HG03064 (cell line): ENCODE results near the gene HIVEP2.
"Not testable (repeated sequence)": the region's sequence is repeated elsewhere in the genome, so short reads cannot be mapped to it uniquely, and the experiment has no call there.

Experiments used
- ATAC-seq: cut with Tn5 transposase; IDR thresholded peaks from one replicate; pipeline ENCODE4 v1.9.1; 2021; ENCODE audit warnings: low read depth; ENCODE audit not compliant: unreplicated experiment

Gene HIVEP2, protein sequence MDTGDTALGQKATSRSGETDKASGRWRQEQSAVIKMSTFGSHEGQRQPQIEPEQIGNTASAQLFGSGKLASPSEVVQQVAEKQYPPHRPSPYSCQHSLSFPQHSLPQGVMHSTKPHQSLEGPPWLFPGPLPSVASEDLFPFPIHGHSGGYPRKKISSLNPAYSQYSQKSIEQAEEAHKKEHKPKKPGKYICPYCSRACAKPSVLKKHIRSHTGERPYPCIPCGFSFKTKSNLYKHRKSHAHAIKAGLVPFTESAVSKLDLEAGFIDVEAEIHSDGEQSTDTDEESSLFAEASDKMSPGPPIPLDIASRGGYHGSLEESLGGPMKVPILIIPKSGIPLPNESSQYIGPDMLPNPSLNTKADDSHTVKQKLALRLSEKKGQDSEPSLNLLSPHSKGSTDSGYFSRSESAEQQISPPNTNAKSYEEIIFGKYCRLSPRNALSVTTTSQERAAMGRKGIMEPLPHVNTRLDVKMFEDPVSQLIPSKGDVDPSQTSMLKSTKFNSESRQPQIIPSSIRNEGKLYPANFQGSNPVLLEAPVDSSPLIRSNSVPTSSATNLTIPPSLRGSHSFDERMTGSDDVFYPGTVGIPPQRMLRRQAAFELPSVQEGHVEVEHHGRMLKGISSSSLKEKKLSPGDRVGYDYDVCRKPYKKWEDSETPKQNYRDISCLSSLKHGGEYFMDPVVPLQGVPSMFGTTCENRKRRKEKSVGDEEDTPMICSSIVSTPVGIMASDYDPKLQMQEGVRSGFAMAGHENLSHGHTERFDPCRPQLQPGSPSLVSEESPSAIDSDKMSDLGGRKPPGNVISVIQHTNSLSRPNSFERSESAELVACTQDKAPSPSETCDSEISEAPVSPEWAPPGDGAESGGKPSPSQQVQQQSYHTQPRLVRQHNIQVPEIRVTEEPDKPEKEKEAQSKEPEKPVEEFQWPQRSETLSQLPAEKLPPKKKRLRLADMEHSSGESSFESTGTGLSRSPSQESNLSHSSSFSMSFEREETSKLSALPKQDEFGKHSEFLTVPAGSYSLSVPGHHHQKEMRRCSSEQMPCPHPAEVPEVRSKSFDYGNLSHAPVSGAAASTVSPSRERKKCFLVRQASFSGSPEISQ (N-terminal part only)

DNA sequence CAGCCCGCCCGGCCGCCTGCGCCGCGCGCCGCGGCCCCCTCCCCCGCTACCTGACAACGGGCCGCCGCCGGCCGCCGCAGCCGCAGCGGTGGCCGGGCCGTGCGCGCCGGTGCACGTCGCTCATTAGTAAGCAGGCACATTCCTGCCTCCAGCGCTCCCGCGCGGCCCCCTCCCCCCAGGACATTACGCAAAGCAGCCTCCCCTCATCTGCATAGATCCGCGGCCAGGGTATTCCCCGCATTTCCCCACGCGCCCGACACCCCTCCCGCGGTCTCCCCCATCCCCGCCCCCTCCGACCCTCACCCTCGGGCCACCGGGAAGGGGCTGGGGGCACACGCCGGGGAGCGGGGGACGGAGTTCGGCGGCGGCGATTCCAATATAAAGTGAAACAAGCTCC is at the start of gene HIVEP2:
Gene HIVEP2, minus strand, starts transcription at position 128 of the 397 bp plus-strand sequence. CDS start 170,438 bp downstream, outside the sequence.
- peak; percentile 22 for ATAC-seq

DNA sequence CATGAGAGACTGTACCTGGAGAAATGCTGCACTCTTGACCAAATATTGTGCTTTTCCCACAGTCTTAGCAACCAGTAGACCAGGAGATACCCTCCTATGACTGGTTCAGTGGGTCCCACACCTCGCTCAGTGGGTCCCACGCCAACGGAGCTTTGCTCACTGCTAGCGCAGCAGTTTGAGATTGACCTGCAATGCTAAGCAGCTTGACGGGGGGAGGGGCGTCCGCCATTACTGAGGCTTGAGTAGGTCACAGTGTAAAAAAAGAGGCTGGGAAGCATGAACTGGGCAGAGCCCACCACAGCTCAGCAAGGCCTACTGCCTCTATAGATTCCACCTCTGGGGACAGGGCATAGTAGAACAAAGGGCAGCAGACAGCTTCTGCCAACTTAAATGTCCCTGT is 49.0 kb upstream of the HIVEP2 start:
- ATAC-seq: no peak

DNA sequence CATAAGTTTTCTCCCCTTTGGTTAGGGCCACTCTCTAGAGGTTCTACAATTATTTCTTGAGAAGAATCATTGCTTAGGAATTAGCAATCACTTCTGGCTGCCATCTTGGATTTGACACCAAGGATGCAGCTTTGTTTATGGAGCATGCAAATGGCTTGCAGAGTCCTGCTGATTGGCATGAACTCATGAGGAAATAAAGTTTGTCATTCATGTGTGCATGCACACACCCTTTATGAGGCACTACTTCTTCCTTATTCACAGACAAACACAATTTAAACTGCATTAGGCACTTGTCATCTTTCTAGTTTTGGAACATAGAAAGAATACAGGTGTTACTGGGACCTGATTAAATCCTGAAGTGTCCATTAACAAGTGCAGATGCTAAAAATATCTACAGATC is 42.5 kb upstream of the HIVEP2 start:
- no peak for ATAC-seq

DNA sequence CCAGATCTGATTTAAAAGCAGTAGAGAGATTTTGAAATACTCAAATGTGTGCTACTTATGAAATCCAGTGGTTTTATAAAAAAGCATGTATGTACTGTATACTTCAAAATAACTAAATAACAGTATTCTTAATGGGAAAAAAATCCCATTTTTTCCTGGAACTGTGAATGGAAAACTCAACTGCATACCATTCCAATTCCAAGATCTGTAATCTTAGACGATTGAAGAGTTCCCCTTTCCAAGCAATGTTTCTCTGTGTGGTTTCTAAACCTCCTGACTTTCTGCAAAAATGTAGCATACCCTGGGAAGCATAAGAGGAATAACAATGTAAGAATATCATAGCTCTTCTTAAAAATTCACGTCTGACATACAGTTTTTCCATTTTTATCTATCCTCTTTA is 40.3 kb upstream of the HIVEP2 start:
- ATAC-seq: no peak

DNA sequence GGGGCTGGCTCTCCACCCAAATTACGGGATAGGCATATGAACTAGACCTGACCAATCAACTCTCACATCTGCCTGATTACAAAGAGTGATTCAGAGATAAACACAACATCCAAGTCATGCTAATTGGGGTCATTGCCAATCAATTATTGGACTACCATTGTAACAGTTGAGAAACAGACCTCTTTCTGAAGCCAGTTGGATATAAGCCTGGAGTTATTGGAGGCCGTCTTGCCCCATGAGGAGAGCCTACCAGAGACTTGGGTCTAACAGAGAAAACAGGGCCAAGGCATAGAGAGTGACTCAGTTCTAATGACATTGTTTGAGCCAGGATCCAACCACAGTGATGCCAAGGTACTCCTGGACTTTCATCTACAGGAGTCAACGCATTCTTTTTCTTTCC is 39.4 kb upstream of the HIVEP2 start:
- no peak for ATAC-seq

DNA sequence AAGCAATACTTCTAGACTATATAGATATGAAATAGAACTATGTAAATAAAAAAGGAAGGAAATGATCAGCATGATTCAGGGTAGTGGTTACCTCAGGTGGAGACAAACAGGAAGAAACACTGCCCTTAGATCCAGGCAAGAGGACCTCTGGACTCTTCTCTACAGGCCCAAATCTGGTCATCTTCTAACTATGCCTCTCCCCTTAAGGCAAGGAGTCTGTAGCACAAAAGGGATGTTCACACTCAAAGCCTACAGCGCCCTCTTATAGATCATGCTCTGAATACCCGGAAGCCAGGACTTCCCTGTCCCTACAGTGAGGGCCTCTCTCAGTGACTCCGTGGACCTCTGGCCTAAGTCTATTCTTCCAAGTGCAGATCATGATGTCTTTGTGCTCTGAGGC is 30.4 kb upstream of the HIVEP2 start:
- ATAC-seq: no peak

DNA sequence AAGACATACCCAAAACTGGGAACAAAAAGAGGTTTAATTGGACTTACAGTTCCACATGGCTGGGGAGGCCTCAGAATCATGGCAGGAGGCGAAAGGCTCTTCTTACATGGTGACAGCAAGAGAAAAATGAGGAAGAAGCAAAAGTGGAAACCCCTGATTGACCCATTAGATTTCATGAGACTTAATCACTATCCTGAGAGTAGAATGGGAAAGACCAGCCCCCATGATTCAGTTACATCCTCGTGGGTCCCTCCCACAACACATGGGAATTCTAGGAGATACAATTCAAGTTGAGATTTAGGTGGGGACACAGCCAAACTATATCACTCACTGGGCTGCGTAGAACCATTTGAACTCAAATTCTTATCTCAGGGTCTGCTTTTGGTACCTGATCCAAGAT is 26.0 kb upstream of the HIVEP2 start:
- not testable (repeated sequence) for ATAC-seq

DNA sequence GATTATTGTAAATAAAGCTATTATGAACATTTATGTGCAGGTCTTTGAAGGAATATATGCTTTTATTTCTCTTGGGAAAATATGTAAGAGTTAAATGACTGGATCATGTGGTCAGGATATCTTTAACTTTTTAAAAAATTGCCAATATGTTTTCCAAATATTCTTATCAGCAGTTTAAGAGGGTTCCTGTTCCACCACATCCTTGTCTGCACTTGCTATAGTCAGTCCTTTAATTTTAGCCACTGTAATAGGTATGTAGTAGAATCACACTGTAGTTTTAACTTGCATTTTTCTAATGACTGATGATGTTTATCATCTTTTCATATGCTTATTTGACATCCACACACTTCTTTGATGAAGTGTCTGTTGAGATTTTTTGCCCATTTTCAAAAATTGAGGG is 23.6 kb upstream of the HIVEP2 start:
- no peak for ATAC-seq

DNA sequence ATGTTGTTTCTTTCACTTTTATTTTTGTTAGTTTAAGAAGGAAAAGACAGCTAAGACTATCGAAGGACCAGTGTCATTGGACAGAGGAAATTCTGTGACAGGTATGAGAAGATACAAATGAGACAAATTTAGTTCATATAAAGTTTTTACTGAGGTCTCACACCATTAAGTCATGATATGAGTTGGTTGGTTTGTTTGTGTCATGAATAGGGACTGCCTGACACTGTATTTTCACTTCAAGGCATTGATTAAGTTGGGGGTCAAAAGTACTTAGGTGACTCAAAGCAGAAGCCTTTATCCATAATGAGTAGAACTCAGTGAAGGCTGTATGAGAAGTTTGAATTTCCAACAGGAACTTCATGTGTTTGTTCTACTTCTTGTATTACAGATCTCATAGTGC is 21.3 kb upstream of the HIVEP2 start:
- no peak for ATAC-seq

DNA sequence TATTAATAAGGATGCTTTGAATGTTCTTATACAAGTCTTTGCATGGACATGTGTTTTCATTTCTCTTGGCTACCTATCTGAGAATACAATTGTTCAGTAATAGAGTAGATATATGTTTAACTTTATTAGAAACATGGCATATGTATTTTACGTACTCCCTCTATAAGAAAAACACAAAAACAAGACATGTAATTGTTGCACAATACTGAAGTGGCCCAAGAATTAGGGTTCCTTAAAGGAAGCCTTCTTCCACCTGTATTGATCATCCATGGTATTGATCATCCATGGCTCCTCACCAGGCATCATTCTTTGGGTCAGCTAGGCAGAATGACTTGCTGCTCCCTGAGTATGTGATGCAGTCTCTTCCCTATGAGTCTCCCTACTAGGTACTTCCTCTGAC is 20.2 kb upstream of the HIVEP2 start:
- ATAC-seq: no peak

DNA sequence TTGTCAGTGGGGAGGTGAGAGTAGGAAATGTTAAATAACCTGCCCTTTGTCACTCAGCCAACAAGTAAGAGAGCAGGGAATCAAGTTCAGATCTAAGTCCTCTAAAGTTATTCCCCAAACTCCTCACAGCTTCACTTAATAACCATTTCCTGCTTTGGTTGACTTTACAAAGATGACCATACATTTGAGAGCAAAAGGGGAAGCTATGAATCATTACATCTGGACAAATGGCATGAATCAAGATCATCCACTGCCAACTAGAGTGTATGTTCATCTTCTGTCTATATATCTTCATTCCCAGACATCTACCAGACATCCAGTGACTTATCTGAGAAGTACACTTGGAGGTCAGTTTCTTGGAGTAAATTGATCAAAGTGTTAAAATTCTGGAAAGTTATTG is 15.1 kb upstream of the HIVEP2 start:
- ATAC-seq: no peak

DNA sequence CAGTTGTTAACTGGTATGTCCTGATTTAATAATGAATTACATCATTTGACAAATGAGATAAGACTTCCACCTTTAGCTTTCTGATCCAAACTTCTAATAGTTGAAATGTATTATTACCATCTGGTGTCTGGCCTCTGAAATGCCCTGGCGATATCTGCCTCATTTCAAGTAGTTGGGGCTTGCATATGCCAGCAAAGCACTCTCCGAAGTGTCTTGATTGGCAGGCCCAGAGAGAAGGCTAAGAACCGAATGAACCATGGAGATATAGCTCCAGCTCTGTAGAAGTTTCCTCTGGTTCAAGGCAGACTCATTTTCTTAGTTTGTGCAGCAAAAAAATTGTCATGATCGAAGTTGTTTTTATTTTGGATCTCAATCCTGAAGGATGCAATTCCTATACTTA is 13.4 kb upstream of the HIVEP2 start:
- ATAC-seq: no peak

DNA sequence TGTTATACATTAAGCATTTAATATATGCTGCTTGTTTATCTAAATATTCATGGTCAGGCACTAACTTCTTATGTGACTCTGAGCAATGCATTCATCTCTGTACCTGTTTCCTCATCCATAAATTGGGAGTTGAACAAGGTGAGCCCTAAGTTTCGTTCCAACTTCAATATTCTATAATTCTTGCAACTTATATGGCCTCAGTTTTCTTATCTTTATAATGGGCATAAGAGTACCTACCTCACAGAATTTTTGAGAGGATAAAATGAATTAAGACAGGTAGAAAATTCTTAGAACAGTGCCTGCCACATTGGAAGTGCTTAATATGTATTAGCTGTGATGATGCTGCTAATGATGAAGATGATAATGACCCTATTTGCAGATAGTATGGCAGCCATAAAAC is 11.8 kb upstream of the HIVEP2 start:
- ATAC-seq: no peak

DNA sequence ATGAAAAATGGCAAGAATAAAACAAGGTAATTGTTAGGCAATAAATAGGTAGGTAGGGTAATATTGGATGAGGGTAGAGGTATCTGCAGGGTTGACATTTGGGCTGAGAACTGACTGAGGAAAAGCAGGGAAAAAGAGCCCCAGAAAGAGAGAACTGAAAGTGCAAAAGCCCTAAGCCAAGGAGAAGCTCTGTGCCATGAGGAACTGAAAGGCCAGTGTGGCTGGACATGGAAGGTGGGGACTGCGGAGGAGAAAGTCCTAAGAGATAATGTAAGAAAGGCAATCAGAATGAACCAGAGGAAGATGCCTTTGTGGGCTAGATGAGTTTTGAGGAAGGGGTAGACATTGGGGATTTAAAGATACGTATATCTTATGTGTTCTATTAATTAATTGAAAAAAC is 9.9 kb upstream of the HIVEP2 start:
- ATAC-seq: no peak

DNA sequence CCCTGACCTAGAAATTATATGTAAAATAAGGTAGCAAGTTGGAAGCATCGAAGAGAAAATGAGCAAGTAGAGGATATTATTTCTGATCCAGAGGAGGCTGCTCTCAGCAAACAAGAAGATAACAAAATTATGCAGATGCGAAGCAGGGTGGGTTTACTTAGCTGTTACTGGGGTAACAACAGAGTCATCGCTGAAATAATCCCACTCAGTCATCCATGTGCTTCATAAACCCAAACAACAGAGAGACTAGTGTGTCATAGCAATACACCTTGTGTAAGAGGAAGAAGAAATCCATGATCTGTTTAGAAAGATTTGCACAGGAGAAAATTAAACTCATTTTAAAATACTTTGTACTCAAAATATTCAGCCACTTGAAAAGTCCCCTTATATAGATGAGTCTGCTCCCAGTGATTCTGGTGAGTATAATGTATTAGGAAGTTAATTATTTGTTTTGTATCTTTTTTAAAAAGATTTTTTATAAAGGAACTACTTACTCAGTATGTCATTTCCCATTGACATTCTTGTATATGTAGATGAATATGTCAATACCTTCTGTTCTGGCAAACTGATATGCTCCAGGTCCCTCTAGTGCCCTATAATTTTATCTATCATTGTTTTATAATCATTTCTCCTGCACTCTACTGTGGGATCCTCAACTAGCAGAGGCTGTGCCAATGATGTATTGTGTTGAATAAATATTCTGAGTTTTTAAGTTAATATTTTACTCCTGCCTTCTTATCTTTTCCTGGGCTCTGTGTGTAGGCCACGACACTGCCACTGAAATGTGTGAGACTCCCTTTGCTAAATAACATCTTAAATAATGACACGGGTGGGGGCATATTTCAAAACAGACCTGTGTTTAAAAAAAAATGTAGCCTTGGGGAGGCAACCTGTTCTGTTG is 8.6 kb upstream of the HIVEP2 start:
- no peak for ATAC-seq

DNA sequence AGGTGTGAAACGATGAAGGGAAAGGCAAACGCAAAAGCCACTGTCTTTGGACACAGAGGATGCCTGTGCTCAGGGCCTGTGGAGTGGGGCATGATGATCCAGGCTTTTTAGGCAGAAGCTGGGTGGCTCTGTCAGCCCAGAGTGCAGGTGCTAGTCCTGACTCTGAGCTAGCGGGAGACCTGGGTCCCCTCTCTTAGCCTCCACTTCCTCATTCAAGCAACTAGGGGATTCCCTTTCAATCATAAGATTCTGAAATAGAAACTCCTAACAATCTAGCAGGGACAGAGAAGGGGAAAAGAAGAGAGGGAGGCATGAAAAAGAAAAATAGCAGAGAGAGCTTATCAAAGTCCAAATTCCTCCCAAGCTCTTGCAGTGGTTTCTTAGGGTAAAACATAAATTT is 7.6 kb upstream of the HIVEP2 start:
- peak; percentile 53 for ATAC-seq

DNA sequence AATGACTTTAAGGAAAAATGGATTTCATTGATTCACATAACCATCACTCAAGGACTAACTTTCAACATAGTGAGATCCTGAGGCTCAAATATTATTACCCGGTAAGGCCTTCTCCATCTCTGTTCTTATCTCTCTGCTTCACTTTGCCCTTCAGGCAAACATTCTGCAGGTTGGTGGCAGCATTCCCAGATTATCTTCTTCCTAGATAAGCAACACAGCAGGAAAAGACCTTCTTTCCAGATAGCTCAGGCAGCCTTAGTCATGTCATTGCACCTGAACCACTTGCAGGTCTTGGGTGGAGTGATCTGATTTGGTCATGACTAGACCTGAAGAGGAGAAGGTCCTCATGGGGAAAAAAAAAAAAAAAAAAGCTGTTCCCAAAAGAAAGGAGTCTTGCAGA is 5.3 kb upstream of the HIVEP2 start:
- ATAC-seq: no peak

DNA sequence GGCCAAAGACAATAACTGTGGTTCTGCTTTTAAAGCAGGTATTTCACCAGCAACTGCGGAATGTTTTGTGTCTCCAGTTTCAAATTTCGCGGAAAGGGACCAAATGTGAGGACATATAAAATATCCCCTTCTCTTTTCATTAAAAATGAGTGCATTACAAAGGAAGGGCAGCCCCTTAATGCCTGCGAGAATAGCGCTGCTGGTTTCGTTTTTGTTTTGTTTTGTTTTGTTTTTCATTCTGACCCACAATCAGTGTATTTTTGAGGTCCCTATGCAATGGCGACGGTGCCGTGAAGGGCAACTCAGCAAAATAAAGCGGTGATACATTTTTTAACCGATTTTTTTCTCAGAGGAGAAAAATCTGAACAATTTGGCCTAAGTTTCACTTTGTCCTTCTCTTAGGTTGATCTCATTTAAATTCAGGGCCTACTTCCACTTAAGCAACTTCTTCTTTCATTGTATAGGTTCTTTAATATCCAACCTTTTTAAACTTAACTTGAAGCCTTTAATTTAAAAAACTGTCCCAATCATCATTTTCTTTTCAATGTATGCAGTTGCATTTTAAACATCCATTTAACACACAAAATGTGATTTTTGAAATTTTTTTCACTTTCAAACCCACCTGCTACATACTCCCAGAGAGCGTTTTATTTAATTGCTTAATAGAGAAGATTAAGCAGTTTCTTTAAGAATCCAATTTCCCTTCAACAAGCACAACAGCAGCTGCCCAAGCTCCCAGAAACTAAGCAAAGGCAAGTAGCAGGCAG is 2.9 kb upstream of the HIVEP2 start:
- peak; percentile 29 for ATAC-seq

DNA sequence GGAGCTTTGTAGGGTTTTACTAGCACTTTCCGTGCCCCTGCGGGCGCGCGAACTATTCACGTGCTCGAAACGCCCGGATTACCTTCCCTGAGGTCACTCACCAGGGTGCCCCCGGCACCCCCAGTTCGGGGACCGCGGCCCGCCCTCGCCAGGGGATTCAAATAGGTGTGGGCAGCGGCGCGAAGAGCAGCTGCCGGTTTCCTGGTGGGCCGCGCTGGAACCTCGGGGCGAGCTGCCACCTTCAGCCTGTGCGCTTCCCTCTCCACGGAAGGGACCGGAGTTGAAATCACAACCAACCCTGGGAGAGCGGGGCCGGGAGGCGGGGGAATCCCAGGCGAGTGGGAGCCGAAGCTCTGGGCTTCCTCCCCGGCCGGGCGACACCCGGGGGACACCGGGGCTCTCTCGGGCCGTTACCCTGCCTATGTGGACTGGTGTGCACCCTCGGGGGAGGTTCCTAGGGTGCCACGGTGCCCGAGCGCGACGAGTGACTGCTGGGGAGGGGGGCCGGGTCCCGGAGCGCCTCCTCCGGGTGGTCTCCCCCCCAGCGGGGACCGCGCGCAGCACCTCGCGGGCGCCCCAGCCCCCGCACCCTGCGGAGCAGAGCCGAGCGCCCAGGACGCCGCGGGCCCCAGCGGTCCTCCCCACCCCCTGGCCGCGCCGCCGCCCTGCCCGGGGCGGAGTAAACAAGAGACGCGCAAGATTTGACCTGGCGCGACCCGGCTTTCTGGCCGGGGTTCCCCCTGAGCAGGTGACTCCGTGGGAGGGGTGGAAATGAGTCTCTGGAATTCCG is 2.1 kb upstream of the HIVEP2 start:
- ATAC-seq: peak; percentile 51
